GM10266 (cell line): ENCODE data around the gene STK38L.

Experiments used
- DNase-seq: peaks from one replicate; pipeline ENCODE4 v3.0.0; 2012; ENCODE audit errors: extremely low spot score
- CTCF ChIP-seq: IDR thresholded peaks from 2 replicates; pipeline ENCODE4 v1.5.1; 2012; ENCODE audit warnings: mild to moderate bottlenecking, low read depth; ENCODE audit not compliant: control insufficient read depth, insufficient read depth; ENCODE audit errors: missing control alignments

STK38L gene

GRCh38 chr12:27297566-27297965 lies 53.5 kb downstream of the STK38L start:
- DNase-seq: no peak
- no peak for TF ChIP-seq CTCF

- no peak for TF ChIP-seq CTCF
Measured at GRCh38 chr12:27299102-27299501, 55.0 kb downstream of the STK38L start.

GRCh38 chr12:27300226-27300625 lies 56.1 kb downstream of the STK38L start:
- DNase-seq: no peak
- TF ChIP-seq CTCF: no peak

More at GRCh38 chr12:27299102-27299501, 55.0 kb downstream of the STK38L start:
- DNase-seq: no peak

GRCh38 chr12:27303139-27304111 lies 59.3 kb downstream of the STK38L start:
- no peak for TF ChIP-seq CTCF
- no peak for DNase-seq

- TF ChIP-seq CTCF: no peak
- DNase-seq: no peak
Measured at GRCh38 chr12:27304856-27305255, 60.8 kb downstream of the STK38L start.

- DNase-seq: no peak
- peak; percentile 29 for TF ChIP-seq CTCF
Measured at GRCh38 chr12:27305673-27306456, 61.8 kb downstream of the STK38L start.
